HG03571 (cell line): ENCODE data around the gene DICER1.
"Not testable (repeated sequence)": the region's sequence is repeated elsewhere in the genome, so short reads cannot be mapped to it uniquely, and the experiment has no call there.

Source experiments
- ATAC-seq: cut with Tn5 transposase; IDR thresholded peaks from one replicate; pipeline ENCODE4 v1.9.1; 2021; ENCODE audit not compliant: unreplicated experiment

The DICER1 gene

DNA sequence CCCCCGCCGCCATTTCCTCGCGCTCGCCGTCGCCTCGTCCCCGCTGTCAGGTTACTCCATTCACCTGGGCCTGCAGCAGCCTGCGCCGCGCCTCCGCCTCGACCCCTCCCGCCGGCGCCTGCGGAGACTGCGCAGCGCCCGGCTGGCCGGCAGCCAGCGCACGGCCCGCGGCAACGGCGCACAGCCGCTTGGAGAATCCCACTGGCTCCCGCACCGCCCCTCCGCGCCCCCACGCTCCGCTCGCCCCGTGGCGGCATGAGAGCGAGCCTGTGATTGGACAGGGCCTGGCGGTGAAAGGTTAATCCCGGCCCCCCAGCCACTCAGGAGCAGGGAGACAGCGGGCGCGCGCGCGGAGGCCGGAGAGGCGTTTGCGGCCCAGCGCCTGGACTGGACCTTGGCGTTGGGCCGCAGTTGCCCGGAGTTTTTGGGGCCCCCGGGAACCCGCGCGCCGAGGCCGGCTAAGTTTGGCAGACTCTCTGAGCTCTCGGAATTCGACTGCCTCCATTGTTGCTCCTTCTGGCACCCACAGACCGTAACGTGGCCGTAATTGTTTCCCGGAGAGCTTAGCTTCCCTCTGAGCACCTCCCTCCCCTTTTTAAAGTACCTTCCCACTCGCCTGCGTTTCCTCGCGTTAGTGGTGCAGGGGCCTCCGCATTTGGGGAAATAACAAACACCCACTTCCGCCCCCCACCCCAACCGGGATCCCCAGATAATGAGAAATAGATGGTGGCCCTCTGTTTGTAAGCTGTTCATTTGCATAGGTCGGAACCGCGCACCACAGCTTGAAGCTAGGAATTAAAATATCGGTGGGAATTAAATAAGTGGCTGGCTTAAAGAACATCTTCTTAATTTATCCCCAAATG is at the start of gene DICER1:
Gene DICER1, minus strand, starts transcription at position 203 of the 863 bp plus-strand sequence. CDS start 24,071 bp downstream, outside the sequence.
- peak; percentile 68 for ATAC-seq

GRCh38 chr14:95206534-95206933 is 49.2 kb upstream of the DICER1 start:
- ATAC-seq, result no peak

DNA sequence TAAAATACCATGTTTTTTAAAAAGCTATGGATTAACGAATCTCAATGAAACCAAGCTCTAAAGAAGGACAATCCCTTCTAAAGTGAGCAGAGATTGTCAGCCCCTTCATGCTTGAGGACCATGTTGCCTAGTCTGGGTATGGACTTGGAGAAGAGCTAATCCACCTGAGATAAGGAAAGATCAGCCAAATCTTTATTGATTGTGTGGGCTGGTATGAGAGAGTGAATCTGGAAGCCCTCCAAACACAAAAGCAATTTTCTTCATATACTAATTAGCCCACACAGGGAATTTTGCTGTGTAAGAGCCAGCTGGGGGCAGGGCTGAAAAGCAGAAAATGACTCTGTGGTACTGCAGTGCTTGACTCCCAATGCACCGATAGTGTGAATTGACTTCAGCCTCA is 47.4 kb upstream of the DICER1 start:
- ATAC-seq, result no peak

DNA sequence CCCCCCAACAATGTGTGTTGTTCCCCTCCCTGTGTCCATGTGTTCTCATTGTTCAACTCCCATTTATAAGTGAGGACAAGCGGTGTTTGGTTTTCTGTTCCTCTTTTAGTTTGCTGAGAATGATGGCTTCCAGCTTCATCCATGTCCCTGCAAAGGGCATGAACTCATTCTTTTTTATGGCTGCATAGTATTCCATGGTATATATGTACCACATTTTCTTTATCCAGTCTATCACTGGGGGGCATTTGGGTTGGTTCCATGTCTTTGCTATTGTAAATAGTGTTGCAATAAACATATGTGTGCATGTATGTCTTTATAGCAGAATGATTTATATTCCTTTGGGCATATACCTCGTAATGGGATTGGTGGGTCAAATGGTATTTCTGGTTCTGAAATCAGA is 44.4 kb upstream of the DICER1 start:
- ATAC-seq, result not testable (repeated sequence)

- no peak for ATAC-seq
Observed at GRCh38 chr14:95200404-95200803, 43.1 kb upstream of the DICER1 start.

- ATAC-seq, result no peak
Observed at GRCh38 chr14:95199298-95199983, 42.1 kb upstream of the DICER1 start.

DNA sequence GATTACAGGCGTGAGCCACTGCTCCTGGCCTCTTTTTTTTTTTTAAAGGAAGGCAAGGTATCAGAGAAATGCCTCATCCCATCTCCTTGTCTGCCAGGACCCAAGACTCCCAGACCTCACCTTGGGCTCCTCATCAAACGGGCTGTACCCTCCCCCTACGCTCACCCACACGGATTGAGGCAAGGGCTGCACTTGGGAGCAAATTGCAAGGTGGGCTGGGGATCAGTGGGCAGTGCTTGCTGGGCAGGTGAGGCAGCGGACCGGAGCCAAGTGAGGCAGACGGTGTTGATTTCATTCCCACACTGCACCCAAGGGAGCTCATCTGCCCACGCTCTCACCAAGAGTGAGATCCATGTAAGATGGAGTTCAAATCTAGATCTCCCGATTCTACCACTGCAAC is 41.0 kb upstream of the DICER1 start:
- no peak for ATAC-seq

GRCh38 chr14:95197551-95197950 is 40.2 kb upstream of the DICER1 start:
- no peak for ATAC-seq

DNA sequence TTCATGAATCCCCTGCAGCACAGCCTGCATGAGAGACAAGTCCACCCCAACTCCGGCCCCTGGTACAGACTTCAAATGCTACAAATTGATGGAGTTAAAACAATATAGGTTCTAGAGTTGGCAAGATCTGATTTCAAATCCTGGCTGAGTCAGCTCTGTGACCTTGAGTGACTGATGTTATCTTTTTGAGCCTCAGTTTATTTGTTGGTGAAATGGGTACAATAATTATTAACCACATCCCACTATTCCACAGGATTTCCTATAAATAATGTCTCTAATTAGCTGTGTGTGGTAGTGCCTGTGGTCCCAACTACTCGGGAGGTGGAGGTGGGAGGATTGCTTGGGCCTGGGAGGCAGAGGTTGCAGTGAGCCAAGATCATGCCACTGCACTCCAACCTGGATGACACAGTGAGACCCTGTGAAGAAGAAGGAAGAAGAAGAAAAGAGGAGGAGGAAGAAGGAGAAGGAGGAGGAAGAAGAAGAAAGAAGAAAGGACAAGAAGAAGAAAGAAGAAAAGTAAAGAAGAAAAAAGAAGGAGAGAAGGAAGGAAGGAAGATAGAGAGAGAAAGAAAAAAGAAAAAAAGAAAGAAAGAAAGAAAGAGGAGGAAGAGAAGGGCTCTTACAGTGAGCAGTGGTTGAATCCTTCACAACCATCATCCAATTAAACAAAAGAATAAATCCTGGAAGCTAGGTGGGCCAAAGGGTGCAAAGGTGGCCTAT is 39.7 kb upstream of the DICER1 start:
- no peak for ATAC-seq

GRCh38 chr14:95196268-95196667 is 38.9 kb upstream of the DICER1 start:
- ATAC-seq, result no peak

DNA sequence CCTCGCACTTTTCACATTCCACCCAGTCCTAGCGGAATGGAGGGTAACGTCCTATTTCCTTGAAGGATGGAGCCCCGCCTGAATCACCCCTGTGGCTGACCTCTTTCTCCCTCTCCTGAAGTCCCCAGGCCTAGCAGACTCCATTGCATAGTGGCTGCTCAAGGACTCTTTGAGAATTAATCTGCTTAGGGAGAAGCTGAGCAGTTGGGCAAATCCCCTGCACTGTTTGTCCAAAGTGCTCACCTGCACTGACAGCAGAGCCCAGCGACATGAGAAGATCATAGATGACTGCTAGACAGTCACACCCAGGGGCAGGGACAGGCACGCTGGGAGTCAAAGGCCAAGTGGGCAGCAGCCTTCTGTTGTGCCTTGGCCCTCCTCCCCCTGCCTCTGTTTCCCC is 37.7 kb upstream of the DICER1 start:
- no peak for ATAC-seq

- ATAC-seq, result no peak
Observed at GRCh38 chr14:95193081-95193480, 35.8 kb upstream of the DICER1 start.

DNA sequence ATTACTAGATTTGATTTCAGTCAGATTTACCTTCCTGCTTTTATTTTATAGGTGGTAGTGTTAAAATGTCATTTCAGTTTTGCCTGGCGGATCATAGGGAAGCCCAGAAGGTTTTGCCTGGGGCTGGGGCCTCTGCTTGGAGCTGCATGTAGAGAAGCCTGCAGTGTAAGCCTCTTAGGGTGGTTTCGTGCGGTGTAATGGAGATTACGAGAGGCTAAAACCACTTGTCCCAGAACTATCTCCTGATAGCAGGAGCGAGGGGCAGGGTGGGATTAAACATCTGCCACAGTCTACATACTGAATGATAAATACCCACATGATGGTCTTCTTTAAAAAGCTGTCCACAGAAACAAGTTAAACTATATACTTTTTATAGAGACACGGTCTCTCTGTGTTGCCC is 35.0 kb upstream of the DICER1 start:
- no peak for ATAC-seq

DNA sequence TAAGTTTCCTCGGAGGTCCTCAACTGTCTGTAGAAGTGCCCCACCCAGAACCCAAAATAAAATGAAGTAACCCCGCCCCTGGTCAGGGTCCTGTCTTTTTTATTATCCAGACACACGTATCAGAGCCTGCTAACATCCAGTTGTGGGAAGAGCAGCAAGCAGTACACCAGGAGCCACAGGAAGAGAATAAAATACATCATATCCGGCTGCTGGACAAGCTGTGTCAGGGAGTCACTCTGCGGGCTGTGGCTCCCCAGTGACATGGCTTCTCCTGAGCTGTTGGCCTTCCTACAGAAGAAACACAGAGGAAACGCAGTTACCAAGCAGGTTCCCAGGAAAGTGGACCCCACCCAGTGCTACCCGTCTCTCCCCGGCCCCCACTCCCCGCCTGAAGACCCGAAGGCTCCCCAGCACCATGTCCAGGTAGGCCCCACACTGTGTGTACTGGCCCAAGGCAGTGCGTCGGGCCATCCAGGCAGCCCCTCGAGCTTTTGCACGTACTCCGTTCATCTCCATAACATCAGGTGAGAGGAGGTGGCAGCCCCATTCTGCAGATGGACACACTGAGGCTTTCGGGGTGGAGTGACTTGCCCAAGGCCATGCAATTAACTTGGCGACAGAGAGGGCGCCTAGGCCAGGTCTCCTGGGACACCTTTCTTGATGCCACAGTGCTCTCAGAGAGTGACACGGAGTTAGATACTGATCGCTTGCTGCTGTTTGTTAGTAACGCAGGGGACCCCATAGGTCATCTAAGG is 34.3 kb upstream of the DICER1 start:
- ATAC-seq, result no peak

DNA sequence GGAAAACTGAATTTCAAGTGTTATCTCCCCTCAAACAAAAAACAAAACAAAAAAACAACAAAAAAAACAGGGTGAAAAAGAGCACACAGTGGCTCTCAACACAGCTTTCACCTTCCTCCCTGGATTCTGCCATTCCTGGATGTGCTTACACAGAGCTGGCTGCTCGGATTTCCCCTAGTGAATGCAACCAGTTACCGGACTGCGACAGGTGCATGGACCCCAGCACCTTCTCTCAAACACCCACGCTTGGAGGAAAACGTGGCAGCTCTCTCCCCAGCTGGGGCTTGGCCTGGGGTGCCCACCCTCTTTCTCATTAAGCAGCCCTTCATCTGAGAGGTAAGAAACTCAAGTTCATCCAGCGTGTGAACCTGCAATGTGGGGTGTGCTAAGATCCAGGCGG is 33.5 kb upstream of the DICER1 start:
- ATAC-seq, result no peak

GRCh38 chr14:95190346-95190840 is 33.1 kb upstream of the DICER1 start:
- ATAC-seq, result no peak

GRCh38 chr14:95189367-95190132 is 32.2 kb upstream of the DICER1 start:
- no peak for ATAC-seq

- no peak for ATAC-seq
Observed at GRCh38 chr14:95188380-95188779, 31.1 kb upstream of the DICER1 start.

DNA sequence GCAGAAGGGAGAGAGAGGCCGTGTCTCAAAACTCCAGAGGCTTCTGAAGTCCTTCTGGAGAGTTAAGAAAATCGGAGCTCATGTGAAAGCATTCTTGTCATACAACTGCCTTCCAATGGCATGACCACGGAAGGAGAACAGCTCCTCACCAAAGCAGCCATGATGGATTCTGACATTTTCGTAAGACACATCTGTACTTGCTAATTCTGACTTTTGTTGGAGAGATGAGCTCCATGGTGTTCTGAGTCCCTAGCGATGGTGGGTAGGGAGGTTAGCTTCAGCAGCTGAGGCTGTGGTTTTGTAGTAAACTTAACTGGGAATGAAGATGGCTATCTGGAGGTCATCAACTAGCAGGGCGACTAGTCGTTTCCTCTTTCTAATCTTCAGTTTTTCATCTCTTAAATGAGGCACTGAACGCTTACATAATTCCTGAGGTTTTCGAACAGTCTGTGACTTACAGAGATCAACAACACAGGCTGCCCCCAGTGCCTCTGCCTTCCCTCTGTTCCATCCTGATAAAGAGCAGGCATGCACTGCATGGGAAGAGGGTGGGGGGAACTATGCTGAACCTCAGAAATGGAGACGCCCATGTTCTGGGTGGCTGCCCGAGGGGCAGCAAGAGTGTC is 28.6 kb upstream of the DICER1 start:
- no peak for ATAC-seq
